Omental fat pad (tissue), 4 donors: ENCODE measurements around the gene TNFAIP8L3. TPM values are rescaled to one million over a fixed set of nuclear protein-coding genes. Genes with fewer than 3 reads are reported as not detected.

Experiments used
- ATAC-seq: fragments of 150-250 bp; one replicate; pipeline ENCODE4 v1.9.1; 2016; ENCODE audit warnings: mild to moderate bottlenecking, moderate library complexity; ENCODE audit not compliant: low FRiP score
- DNase-seq: peaks from one replicate; pipeline ENCODE4 v3.0.0-alpha.2; 2019; ENCODE audit warnings: low spot score
- CTCF ChIP-seq, 3 donors: fragments of 450-650 bp; IDR thresholded peaks; one replicate each; pipeline ENCODE4 v1.5.1; 2016 to 2017; ENCODE audit warnings: antibody characterized with exemption in 3 of 3, mild to moderate bottlenecking in 3 of 3, moderate library complexity in 2 of 3
- total RNA-seq, 4 donors: library from RNA; depleted of rRNA; stranded (reverse); fragments of >200 nt; gene quantifications; one replicate each; pipeline ENCODE4 v1.1.0, GENCODE V29; 2016

The TNFAIP8L3 gene
- total RNA-seq, 4 donors from 2014 or later: 3.5 to 21.7 (median 7.0) TPM

- DNase-seq: no peak
- TF ChIP-seq CTCF (IDR thresholded peaks at IDR 0.05): no peak
- no peak for ATAC-seq
Observed at GRCh38 chr15:51090753-51091152, 4.0 kb downstream of the TNFAIP8L3 start.

DNA sequence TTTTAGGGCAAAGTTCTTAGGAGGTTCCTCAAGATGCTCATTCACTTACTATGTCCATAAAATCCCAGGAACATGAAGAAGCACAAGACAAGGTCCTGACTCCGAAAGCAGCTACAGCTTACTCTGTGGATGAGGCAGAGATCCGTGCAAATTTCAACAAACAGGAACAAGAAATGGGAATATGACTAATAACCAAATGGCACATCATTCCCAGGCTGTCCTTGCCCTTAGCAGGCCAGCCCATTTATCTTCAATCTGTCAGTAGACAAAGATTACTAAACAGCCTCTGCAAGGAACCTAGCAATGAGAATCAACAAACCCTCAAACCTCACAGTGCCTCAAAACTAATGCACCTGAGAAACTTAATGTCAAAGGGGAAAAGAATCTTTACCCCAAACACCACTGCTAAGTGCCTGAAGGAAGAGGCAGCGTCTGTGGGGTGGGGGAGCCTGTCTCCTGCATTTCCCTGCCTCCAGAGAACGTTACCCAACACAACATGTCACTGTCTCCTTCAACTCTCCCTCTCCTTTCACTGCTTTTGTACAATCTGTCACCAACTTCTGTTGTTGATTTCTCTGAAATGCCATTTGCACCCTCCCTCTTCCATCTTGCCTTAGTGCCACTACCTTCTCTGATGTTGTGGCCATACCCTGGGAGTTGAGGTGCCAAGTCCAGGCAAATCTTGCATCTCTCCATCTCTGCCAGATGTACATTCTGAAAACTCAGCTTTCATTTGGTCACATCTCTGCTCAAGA is 4.8 kb downstream of the TNFAIP8L3 start:
- DNase-seq: no peak
- TF ChIP-seq CTCF (IDR thresholded peaks at IDR 0.05): no peak
- ATAC-seq: no peak

GRCh38 chr15:51089041-51089440 is 5.7 kb downstream of the TNFAIP8L3 start:
- ATAC-seq: no peak
- no peak for TF ChIP-seq CTCF (IDR thresholded peaks at IDR 0.05)
- DNase-seq: no peak

- ATAC-seq: no peak
- no peak for DNase-seq
- TF ChIP-seq CTCF (IDR thresholded peaks at IDR 0.05): no peak
Observed at GRCh38 chr15:51088585-51088984, 6.1 kb downstream of the TNFAIP8L3 start.

DNA sequence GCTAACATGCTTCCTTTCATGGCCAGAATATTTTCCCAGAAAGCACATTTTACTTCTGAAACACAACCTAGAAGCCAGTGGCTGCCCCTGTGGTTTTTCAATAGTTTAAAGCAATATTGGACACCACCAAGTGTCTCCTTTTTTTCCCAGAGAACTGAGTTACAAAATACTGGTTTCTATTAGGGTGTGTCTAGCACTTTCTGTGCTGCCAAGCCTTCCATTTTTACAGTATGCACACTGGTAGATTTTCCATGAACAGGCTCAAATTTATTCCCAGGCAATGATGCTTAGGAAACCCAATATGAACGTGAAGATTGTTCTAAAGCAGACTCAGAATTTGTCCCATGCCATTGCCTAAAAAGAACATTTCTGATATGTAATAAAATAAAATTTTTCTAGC is 7.2 kb downstream of the TNFAIP8L3 start:
- no peak for ATAC-seq
- no peak for DNase-seq
- no peak for TF ChIP-seq CTCF (IDR thresholded peaks at IDR 0.05)

- no peak for DNase-seq
- TF ChIP-seq CTCF (IDR thresholded peaks at IDR 0.05): no peak
- no peak for ATAC-seq
Observed at GRCh38 chr15:51086409-51086808, 8.3 kb downstream of the TNFAIP8L3 start.

GRCh38 chr15:51085764-51086163 is 8.9 kb downstream of the TNFAIP8L3 start:
- ATAC-seq: peak; percentile 36
- TF ChIP-seq CTCF (IDR thresholded peaks at IDR 0.05): no peak
- DNase-seq: no peak
